OCI-LY1 (cell line): ENCODE measurements around the gene XYLT1.

Experiments
- H2AFZ ChIP-seq: fragments of 200-600 bp; sonication (generic), shearing (Covaris generic); 2 replicates; pipeline ENCODE4 v1.6.0; 2014; ENCODE audit warnings: antibody characterized with exemption, mild to moderate bottlenecking, low read length
- H3F3A ChIP-seq: fragments of 200-600 bp; sonication (generic), shearing (Covaris generic); 2 replicates; pipeline ENCODE4 v1.6.0; 2014; ENCODE audit warnings: mild to moderate bottlenecking, antibody characterized with exemption, low read length, moderate library complexity; ENCODE audit not compliant: insufficient read depth
- H3K27ac ChIP-seq: fragments of 200-600 bp; sonication (generic); 2 replicates; pipeline ENCODE4 v1.5.1; 2014; ENCODE audit warnings: low read length, mixed run types, mild to moderate bottlenecking, low read depth; ENCODE audit not compliant: poor library complexity, severe bottlenecking
- H3K27me3 ChIP-seq: fragments of 200-600 bp; sonication (generic); 2 replicates; pipeline ENCODE4 v1.6.0; 2014; ENCODE audit warnings: antibody characterized with exemption, mild to moderate bottlenecking, low read length, moderate library complexity; ENCODE audit not compliant: insufficient read depth
- H3K36me3 ChIP-seq: fragments of 200-600 bp; sonication (generic); 2 replicates; pipeline ENCODE4 v1.6.1; 2014; ENCODE audit warnings: mild to moderate bottlenecking, antibody characterized with exemption, low read length, moderate library complexity, mixed read lengths; ENCODE audit not compliant: insufficient read depth
- H3K4me1 ChIP-seq: fragments of 200-600 bp; sonication (generic); 2 replicates; pipeline ENCODE4 v1.5.1; 2014; ENCODE audit warnings: mild to moderate bottlenecking, low read length, moderate library complexity; ENCODE audit not compliant: insufficient read depth, severe bottlenecking
- H3K4me2 ChIP-seq: fragments of 200-600 bp; sonication (generic), shearing (Covaris generic); 2 replicates; pipeline ENCODE4 v1.6.1; 2014; ENCODE audit warnings: low read length
- H3K4me3 ChIP-seq: fragments of 200-600 bp; sonication (generic); 2 replicates; pipeline ENCODE4 v1.5.1; 2014; ENCODE audit warnings: low read length, low read depth, mild to moderate bottlenecking, mixed read lengths; ENCODE audit not compliant: poor library complexity, severe bottlenecking
- H3K79me2 ChIP-seq: fragments of 200-600 bp; shearing (Covaris generic); 2 replicates; pipeline ENCODE4 v1.6.1; 2016; ENCODE audit warnings: mixed run types, low read length, mixed read lengths; ENCODE audit not compliant: insufficient read depth
- H3K9ac ChIP-seq: fragments of 200-600 bp; sonication (generic), shearing (Covaris generic); 2 replicates; pipeline ENCODE4 v1.6.1; 2014; ENCODE audit warnings: mild to moderate bottlenecking, low read length, mixed read lengths
- H3K9me2 ChIP-seq: fragments of 200-600 bp; sonication (generic), shearing (Covaris generic); 2 replicates; pipeline ENCODE4 v1.6.1; 2014; ENCODE audit warnings: low read depth, mild to moderate bottlenecking, low read length, mixed read lengths
- H3K9me3 ChIP-seq: fragments of 200-600 bp; shearing (Covaris generic); 2 replicates; pipeline ENCODE4 v1.6.1; 2014; ENCODE audit warnings: low read length, mixed read lengths
- H4K20me1 ChIP-seq: fragments of 200-600 bp; sonication (generic), shearing (Covaris generic); 2 replicates; pipeline ENCODE4 v1.6.0; 2016; ENCODE audit warnings: mild to moderate bottlenecking, low read length; ENCODE audit not compliant: insufficient read depth
- EZH2 ChIP-seq: fragments of 200-600 bp; sonication (generic), shearing (Covaris generic); IDR thresholded peaks from 2 replicates; pipeline ENCODE4 v1.8.0; 2017; ENCODE audit warnings: borderline replicate concordance, mixed run types, mild to moderate bottlenecking, antibody characterized with exemption, low read length, moderate library complexity, mixed read lengths
- TF ChIP-seq, protein P1 (sequence below): fragments of 200-600 bp; sonication (generic), shearing (Covaris generic); IDR thresholded peaks from 2 replicates; pipeline ENCODE4 v1.5.1; 2017; ENCODE audit warnings: mild to moderate bottlenecking, antibody characterized with exemption, low read length, moderate library complexity, mixed read lengths

The XYLT1 gene

GRCh38 chr16:17503331-17503730 is 32.6 kb upstream of the XYLT1 start:
- Histone ChIP-seq H3K27ac (no peak overlapping the region), H2AFZ (no peak overlapping the region), H3K4me2 (no peak overlapping the region), H3K4me3 (no peak overlapping the region), H3K9ac (no peak overlapping the region), H3K27me3 (no peaks in the 10 kb centered on the region), H3F3A (no peaks in the 10 kb centered on the region), H3K4me1 (no peaks in the 10 kb centered on the region), H4K20me1 (no peaks in the 10 kb centered on the region), H3K9me2 (no peaks in the 10 kb centered on the region), H3K36me3 (no peaks in the 10 kb centered on the region), H3K79me2 (no peaks in the 10 kb centered on the region), H3K9me3 (no peaks in the 10 kb centered on the region)
- TF ChIP-seq, protein P1, sequence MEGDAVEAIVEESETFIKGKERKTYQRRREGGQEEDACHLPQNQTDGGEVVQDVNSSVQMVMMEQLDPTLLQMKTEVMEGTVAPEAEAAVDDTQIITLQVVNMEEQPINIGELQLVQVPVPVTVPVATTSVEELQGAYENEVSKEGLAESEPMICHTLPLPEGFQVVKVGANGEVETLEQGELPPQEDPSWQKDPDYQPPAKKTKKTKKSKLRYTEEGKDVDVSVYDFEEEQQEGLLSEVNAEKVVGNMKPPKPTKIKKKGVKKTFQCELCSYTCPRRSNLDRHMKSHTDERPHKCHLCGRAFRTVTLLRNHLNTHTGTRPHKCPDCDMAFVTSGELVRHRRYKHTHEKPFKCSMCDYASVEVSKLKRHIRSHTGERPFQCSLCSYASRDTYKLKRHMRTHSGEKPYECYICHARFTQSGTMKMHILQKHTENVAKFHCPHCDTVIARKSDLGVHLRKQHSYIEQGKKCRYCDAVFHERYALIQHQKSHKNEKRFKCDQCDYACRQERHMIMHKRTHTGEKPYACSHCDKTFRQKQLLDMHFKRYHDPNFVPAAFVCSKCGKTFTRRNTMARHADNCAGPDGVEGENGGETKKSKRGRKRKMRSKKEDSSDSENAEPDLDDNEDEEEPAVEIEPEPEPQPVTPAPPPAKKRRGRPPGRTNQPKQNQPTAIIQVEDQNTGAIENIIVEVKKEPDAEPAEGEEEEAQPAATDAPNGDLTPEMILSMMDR, result no peak
- TF ChIP-seq EZH2, result no peak

GRCh38 chr16:17501321-17501720 is 30.6 kb upstream of the XYLT1 start:
- no peaks in the 10 kb centered on the region for H3K36me3 ChIP-seq
- no peak overlapping the region for H3K9ac ChIP-seq
- H3K9me3 ChIP-seq, result no peaks in the 10 kb centered on the region
- H2AFZ ChIP-seq, result no peak overlapping the region
- H3K27ac ChIP-seq, result no peak overlapping the region
- H4K20me1 ChIP-seq, result no peaks in the 10 kb centered on the region
- no peaks in the 10 kb centered on the region for H3K9me2 ChIP-seq
- no peak overlapping the region for H3K4me2 ChIP-seq
- H3K79me2 ChIP-seq, result no peaks in the 10 kb centered on the region
- H3K27me3 ChIP-seq, result no peaks in the 10 kb centered on the region
- no peak overlapping the region for H3K4me3 ChIP-seq
- TF ChIP-seq, protein P1, result no peak
- no peak for TF ChIP-seq EZH2
- H3F3A ChIP-seq, result no peaks in the 10 kb centered on the region
- H3K4me1 ChIP-seq, result no peaks in the 10 kb centered on the region

DNA sequence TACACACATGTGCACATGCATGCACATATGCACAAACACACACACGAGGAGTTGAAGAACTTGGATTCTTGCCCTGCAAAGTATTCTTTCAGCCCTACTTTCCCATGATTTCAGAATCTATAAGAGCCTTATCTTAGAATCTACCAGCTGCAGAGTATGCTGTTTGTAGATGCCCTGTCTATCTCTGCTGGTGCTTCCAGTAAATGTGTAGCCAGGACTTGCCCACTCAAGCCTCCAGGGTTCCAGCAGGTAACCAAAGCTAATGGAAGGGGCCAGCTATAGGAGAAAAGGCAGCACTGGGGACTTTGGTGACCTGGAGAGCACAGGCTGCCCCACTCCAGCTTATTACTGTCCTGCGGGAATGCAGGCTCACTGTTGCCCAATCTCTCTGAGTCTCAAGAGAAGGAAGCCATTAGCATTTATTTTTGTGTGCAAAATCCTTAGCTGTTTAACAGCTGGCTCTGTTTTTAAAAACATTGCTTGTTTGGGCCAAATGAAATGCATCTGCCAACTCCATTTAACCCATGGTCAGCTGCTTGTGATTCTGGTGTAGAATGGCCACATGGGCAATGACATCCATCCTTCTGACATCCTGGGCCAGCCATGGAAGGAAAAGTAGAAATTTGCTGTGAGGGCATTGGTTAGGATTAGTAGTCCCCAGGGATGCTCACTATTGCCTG is 28.6 kb upstream of the XYLT1 start:
- no peaks in the 10 kb centered on the region for H3K79me2 ChIP-seq
- no peak overlapping the region for H2AFZ ChIP-seq
- TF ChIP-seq, protein P1, result no peak
- TF ChIP-seq EZH2, result no peak
- H3F3A ChIP-seq, result no peaks in the 10 kb centered on the region
- H3K27me3 ChIP-seq, result 0 out of 2 replicates have a peak, but pooled peaks cover 3% of the 10 kb centered on the region
- no peaks in the 10 kb centered on the region for H4K20me1 ChIP-seq
- no peak overlapping the region for H3K27ac ChIP-seq
- H3K4me2 ChIP-seq, result no peak overlapping the region
- H3K36me3 ChIP-seq, result no peaks in the 10 kb centered on the region
- H3K4me1 ChIP-seq, result no peaks in the 10 kb centered on the region
- no peak overlapping the region for H3K4me3 ChIP-seq
- no peaks in the 10 kb centered on the region for H3K9me2 ChIP-seq
- no peaks in the 10 kb centered on the region for H3K9me3 ChIP-seq
- H3K9ac ChIP-seq, result no peak overlapping the region
